ENCODE results near the gene CEL. TPM values are rescaled to one million over a fixed set of nuclear protein-coding genes. Genes with fewer than 3 reads are reported as not detected.

Gene CEL
- total RNA-seq, 1 donor from 2014 or later: 3.4 TPM

DNA sequence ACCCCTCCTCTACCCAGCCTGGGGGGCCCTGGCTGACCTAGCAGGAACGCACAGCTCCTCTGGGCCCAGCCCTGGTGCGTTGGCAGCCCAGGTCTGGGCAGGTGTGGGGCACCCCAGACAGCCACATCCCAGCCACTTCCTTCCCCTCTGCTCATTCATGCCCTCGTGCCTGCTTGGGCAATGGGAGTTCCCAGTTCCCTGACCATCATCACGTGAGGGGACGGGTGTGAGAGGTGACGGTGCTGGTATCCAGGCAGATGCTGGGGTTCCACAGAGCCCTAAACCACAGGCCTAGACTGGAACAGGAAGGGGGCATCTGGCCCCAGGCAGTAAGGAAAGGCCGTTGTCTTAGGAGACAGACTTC lies 50.9 kb downstream of the CEL start:
- Histone ChIP-seq H4K20me1 (ENCODE audit: insufficient read depth, low read length) (peaks cover 69% of the 10 kb centered on the region), H3K27ac (ENCODE audit: low read depth, low read length) (no peak overlapping the region), H3K36me3 (ENCODE audit: insufficient read depth, low read length) (no peaks in the 10 kb centered on the region), H2AFZ (ENCODE audit: low read depth, low read length) (no peak overlapping the region), H3K4me2 (ENCODE audit: low read length) (peak overlapping the region; percentile 76), H3K9me3 (ENCODE audit: insufficient read depth, low read depth, low read length) (no peaks in the 10 kb centered on the region), H3K9ac (ENCODE audit: low read length) (peak overlapping the region; percentile 60), H3K4me3 (ENCODE audit: insufficient read depth, low read depth, low read length) (no peak overlapping the region), H3K27me3 (ENCODE audit: insufficient read depth, low read length) (no peaks in the 10 kb centered on the region), H3K4me1 (ENCODE audit: insufficient read depth, low read length) (peaks cover 42% of the 10 kb centered on the region), H3K79me2 (ENCODE audit: insufficient read depth, low read length) (peaks cover 47% of the 10 kb centered on the region)
- no peak overlapping the region for H3K4me3 Mint-ChIP-seq (ENCODE audit: unreplicated experiment)
- H3K36me3 Mint-ChIP-seq (ENCODE audit: low read depth, unreplicated experiment): peaks cover 16% of the 10 kb centered on the region
- peaks cover 16% of the 10 kb centered on the region for H3K4me1 Mint-ChIP-seq (ENCODE audit: low read depth, unreplicated experiment)
- TF ChIP-seq, protein P1, sequence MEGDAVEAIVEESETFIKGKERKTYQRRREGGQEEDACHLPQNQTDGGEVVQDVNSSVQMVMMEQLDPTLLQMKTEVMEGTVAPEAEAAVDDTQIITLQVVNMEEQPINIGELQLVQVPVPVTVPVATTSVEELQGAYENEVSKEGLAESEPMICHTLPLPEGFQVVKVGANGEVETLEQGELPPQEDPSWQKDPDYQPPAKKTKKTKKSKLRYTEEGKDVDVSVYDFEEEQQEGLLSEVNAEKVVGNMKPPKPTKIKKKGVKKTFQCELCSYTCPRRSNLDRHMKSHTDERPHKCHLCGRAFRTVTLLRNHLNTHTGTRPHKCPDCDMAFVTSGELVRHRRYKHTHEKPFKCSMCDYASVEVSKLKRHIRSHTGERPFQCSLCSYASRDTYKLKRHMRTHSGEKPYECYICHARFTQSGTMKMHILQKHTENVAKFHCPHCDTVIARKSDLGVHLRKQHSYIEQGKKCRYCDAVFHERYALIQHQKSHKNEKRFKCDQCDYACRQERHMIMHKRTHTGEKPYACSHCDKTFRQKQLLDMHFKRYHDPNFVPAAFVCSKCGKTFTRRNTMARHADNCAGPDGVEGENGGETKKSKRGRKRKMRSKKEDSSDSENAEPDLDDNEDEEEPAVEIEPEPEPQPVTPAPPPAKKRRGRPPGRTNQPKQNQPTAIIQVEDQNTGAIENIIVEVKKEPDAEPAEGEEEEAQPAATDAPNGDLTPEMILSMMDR (IDR thresholded peaks at IDR 0.05; ENCODE audit: insufficient read depth, low read depth, low read length): no peak
- no peak for TF ChIP-seq EZH2 (IDR thresholded peaks at IDR 0.05; ENCODE audit: insufficient read depth, low read length)
- H3K27me3 Mint-ChIP-seq (ENCODE audit: low read depth, unreplicated experiment): no peaks in the 10 kb centered on the region
- DNase-seq (ENCODE audit: low read depth): no peak
- no peak overlapping the region for H3K27ac Mint-ChIP-seq (ENCODE audit: unreplicated experiment)
- no peaks in the 10 kb centered on the region for H3K9me3 Mint-ChIP-seq (ENCODE audit: unreplicated experiment)
- FAIRE-seq: no peak

DNA sequence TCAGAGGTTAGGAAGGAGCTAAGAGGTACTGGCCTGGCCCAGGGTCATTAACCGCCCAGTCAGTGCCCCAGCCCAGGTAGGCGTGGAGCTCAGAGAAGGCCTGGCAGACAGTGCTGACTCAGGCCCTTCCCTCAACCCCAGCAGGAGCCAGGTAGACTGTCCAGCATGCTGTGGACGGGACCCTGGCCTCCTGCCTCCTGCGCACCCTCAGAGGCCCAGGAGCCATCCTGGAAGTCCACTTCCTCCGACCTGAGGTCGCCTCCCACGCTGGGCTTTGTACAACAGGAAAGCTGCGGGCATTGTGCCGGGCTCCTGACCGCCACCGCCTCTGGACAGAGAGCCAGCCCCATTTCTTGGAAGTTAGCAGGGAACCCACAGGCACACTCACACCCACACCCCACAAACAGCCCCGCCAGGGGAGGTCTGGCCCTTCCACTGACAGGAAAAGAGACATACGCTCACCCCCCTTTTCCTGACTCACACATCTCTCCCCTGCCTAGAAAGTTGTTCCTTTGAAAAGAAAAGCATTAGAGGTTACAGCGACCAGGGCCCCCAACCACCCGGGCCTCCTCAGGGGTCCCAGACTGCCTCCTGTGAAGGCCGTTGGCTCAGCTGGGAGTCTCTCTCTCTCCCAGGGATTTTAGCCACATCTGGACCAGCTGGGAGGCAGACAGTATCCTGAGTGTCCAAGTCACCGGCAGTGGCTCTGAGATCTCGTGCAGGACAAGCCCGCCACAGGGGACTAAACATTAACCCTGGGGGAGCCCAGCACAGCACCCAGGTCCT lies 51.6 kb downstream of the CEL start:
- no peaks in the 10 kb centered on the region for H3K27me3 ChIP-seq (ENCODE audit: insufficient read depth, low read length)
- Mint-ChIP-seq H3K4me1 (ENCODE audit: low read depth, unreplicated experiment) (peaks cover 18% of the 10 kb centered on the region), H3K4me3 (ENCODE audit: unreplicated experiment) (peak overlapping the region; percentile 50), H3K36me3 (ENCODE audit: low read depth, unreplicated experiment) (peaks cover 14% of the 10 kb centered on the region), H3K27me3 (ENCODE audit: low read depth, unreplicated experiment) (no peaks in the 10 kb centered on the region), H3K9me3 (ENCODE audit: unreplicated experiment) (no peaks in the 10 kb centered on the region), H3K27ac (ENCODE audit: unreplicated experiment) (peak overlapping the region; percentile 27)
- no peak for TF ChIP-seq EZH2 (IDR thresholded peaks at IDR 0.05; ENCODE audit: insufficient read depth, low read length)
- TF ChIP-seq, protein P1 (IDR thresholded peaks at IDR 0.05; ENCODE audit: insufficient read depth, low read depth, low read length): no peak
- no peaks in the 10 kb centered on the region for H3K36me3 ChIP-seq (ENCODE audit: insufficient read depth, low read length)
- H2AFZ ChIP-seq (ENCODE audit: low read depth, low read length): no peak overlapping the region
- peak; percentile 83 for DNase-seq (ENCODE audit: low read depth)
- H3K4me3 ChIP-seq (ENCODE audit: insufficient read depth, low read depth, low read length): no peak overlapping the region
- H4K20me1 ChIP-seq (ENCODE audit: insufficient read depth, low read length): peaks cover 76% of the 10 kb centered on the region
- no peak for FAIRE-seq
- H3K79me2 ChIP-seq (ENCODE audit: insufficient read depth, low read length): peaks cover 54% of the 10 kb centered on the region
- peak overlapping the region; percentile 76 for H3K4me2 ChIP-seq (ENCODE audit: low read length)
- H3K9me3 ChIP-seq (ENCODE audit: insufficient read depth, low read depth, low read length): no peaks in the 10 kb centered on the region
- H3K4me1 ChIP-seq (ENCODE audit: insufficient read depth, low read length): peaks cover 42% of the 10 kb centered on the region
- H3K9ac ChIP-seq (ENCODE audit: low read length): peak overlapping the region; percentile 60
- H3K27ac ChIP-seq (ENCODE audit: low read depth, low read length): peak overlapping the region; percentile 2
